ENCODE data around the gene MYO5B. TPM values are rescaled to one million over a fixed set of nuclear protein-coding genes. Genes with fewer than 3 reads are reported as not detected.

MYO5B gene
- total RNA-seq, 1 experiment from 2014 or later: 32.1 TPM

DNA sequence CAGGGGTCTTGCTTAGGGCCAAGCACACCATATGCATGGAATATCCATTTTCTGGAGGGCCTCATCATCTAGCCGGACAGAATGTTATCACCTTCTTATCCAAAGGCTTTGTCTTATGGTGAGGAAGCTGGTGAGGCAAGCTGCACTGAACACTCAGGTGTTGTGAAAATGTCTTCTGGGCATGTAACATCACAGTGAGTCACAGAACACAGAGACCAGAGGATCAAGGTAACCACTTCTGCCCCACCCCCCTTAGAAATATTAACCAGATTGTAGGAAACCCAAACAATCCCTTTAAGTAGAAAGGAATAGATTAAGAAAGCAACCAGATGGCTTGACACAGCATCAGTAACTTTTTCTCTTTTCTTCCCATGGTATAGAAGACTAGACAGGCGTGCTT is 51.1 kb downstream of the MYO5B start:
- DNase-seq (ENCODE audit: low read depth, low spot score): no peak
- no TSS peak for BruUV-seq (replicated peaks)
- Histone ChIP-seq H3K4me1 (ENCODE audit: control insufficient read depth in 1 of 2, insufficient read depth in 2 of 2, low read length in 2 of 2) (peaks cover 0 to 9% of the 10 kb centered on the region in 2 experiments; a peak in 2 of 4 replicates), H4K20me1 (ENCODE audit: insufficient read depth) (no peaks in the 10 kb centered on the region), H3K9ac (ENCODE audit: low read length) (no peak overlapping the region), H3K4me3 (replicated peaks in 1 of 2; ENCODE audit: low read depth in 1 of 2, low read length in 2 of 2) (no peak overlapping the region), H3K36me3 (ENCODE audit: control insufficient read depth in 1 of 2, insufficient read depth in 2 of 2, low read length in 2 of 2) (no peaks in the 10 kb centered on the region), H3K9me2 (ENCODE audit: insufficient read depth) (no peaks in the 10 kb centered on the region), H3K9me3 (ENCODE audit: control insufficient read depth in 1 of 2, insufficient read depth in 1 of 2, low read depth in 1 of 2, low read length in 2 of 2) (no peaks in the 10 kb centered on the region), H3K27ac (ENCODE audit: low read depth, low read length) (no peak overlapping the region), H3K27me3 (ENCODE audit: insufficient read depth, low read length) (no peaks in the 10 kb centered on the region), H3K79me2 (ENCODE audit: insufficient read depth, low read length) (peaks cover 2% of the 10 kb centered on the region; the same call in 1 of the 2 replicates), H3K4me2 (ENCODE audit: low read length) (no peak overlapping the region), H2AFZ (ENCODE audit: low read depth, low read length, poor library complexity, severe bottlenecking) (no peak overlapping the region)
- intact Hi-C loops (cut with micrococcal nuclease): no loop called here
- TF ChIP-seq SIN3A (IDR thresholded peaks at IDR 0.05; ENCODE audit: low read depth) (no peak), FOSL1 (IDR thresholded peaks at IDR 0.05; ENCODE audit: low read depth) (peak; percentile 23; the same call in 1 of the 2 replicates), ELF1 (IDR thresholded peaks at IDR 0.05; ENCODE audit: borderline replicate concordance, low read depth) (no peak), EGR1 (IDR thresholded peaks at IDR 0.05; ENCODE audit: low read depth) (no peak), CBX3 (IDR thresholded peaks at IDR 0.05; ENCODE audit: low read depth) (no peak)
- no peak for ATAC-seq
- POLR2A ChIA-PET: no interaction called here
- CTCF ChIA-PET: no interaction called here
- RAD21 ChIA-PET (ENCODE audit: low non-redundant PET in 1 of 2, low total read pairs in 2 of 2, uncharacterized antibody in 2 of 2, unreplicated experiment in 2 of 2): no interaction called here

DNA sequence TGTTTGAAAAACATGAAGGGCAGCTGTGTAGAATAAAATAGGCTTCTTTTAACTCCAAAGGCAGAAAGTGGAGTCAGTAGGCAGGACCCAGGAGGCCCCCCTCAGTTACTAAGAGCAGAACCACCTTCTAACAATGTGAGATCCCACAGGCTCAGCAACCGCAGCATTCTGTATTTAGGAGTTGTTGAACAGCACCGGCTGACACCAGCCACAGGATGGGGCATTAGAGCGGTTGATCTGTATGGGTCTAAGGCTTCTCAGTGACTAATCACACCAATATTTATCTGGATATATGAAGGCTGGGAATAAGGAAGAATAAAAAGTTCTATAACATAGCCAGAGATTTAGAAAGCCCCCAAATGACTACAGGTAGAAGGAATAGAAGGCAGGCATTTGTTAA is 51.7 kb downstream of the MYO5B start:
- BruUV-seq (replicated peaks): no TSS peak
- no peaks in the 10 kb centered on the region for H3K36me3 ChIP-seq (ENCODE audit: control insufficient read depth in 1 of 2, insufficient read depth in 2 of 2, low read length in 2 of 2)
- H3K9me2 ChIP-seq (ENCODE audit: insufficient read depth): no peaks in the 10 kb centered on the region
- ATAC-seq: no peak
- no peak overlapping the region for H3K9ac ChIP-seq (ENCODE audit: low read length)
- intact Hi-C loops (cut with micrococcal nuclease): no loop called here
- peaks cover 2% of the 10 kb centered on the region; the same call in 1 of the 2 replicates for H3K79me2 ChIP-seq (ENCODE audit: insufficient read depth, low read length)
- no peak overlapping the region for H3K4me2 ChIP-seq (ENCODE audit: low read length)
- no peaks in the 10 kb centered on the region for H3K27me3 ChIP-seq (ENCODE audit: insufficient read depth, low read length)
- no peaks in the 10 kb centered on the region for H3K9me3 ChIP-seq (ENCODE audit: control insufficient read depth in 1 of 2, insufficient read depth in 1 of 2, low read depth in 1 of 2, low read length in 2 of 2)
- H4K20me1 ChIP-seq (ENCODE audit: insufficient read depth): no peaks in the 10 kb centered on the region
- no peak overlapping the region for H3K27ac ChIP-seq (ENCODE audit: low read depth, low read length)
- ChIA-PET RAD21 (ENCODE audit: low non-redundant PET in 1 of 2, low total read pairs in 2 of 2, uncharacterized antibody in 2 of 2, unreplicated experiment in 2 of 2) (no interaction called here), POLR2A (no interaction called here), CTCF (no interaction called here)
- TF ChIP-seq YY1 (IDR thresholded peaks at IDR 0.05; ENCODE audit: extremely low read depth, insufficient replicate concordance, low read depth, low read length) (no peak), CTCF (IDR thresholded peaks at IDR 0.05 in 2 of 3, conservative IDR thresholded peaks at IDR 0.05 in 1 of 3; ENCODE audit: borderline replicate concordance in 1 of 3, insufficient read depth in 1 of 3, low read depth in 2 of 3, low read length in 2 of 3) (0 out of 6 replicates have a peak, but pooled peaks of 1 of the 3 experiments have one; percentile 9)
- H3K4me3 ChIP-seq (replicated peaks in 1 of 2; ENCODE audit: low read depth in 1 of 2, low read length in 2 of 2): no peak overlapping the region
- no peak for DNase-seq (ENCODE audit: low read depth, low spot score)
- peaks cover 0 to 9% of the 10 kb centered on the region in 2 experiments; a peak in 3 of 4 replicates for H3K4me1 ChIP-seq (ENCODE audit: control insufficient read depth in 1 of 2, insufficient read depth in 2 of 2, low read length in 2 of 2)
- H2AFZ ChIP-seq (ENCODE audit: low read depth, low read length, poor library complexity, severe bottlenecking): no peak overlapping the region
